Measurements from ENCODE around the gene MAP4K4.

Gene MAP4K4

DNA sequence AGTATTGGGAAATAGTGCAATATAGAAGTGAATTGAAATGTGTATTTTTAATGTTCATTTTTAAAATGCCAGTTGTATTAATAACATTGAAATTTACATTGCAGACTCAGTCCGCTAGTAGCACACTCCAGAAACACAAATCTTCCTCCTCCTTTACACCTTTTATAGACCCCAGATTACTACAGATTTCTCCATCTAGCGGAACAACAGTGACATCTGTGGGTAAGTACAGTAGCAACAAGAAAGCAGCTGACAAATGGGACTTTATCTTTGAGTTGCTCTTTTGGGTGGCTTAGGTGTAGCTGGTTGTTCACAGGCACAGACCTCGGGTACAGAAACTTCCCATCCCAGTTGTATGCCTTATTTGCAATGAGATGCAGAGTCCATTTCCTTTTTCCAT lies 176.0 kb downstream of the MAP4K4 start:
- no peaks in the 10 kb centered on the region for H3K4me1 ChIP-seq (ENCODE audit: control insufficient read depth in 2 of 2, insufficient read depth in 1 of 2, low read depth in 1 of 2, low read length in 2 of 2)
- DNase-seq (ENCODE audit: low spot score), result no peak
- peaks cover 42 to 100% of the 10 kb centered on the region in 2 donors for H3K36me3 ChIP-seq (replicated peaks in 1 of 2; ENCODE audit: control insufficient read depth in 2 of 2, insufficient read depth in 2 of 2, low read length in 2 of 2)

DNA sequence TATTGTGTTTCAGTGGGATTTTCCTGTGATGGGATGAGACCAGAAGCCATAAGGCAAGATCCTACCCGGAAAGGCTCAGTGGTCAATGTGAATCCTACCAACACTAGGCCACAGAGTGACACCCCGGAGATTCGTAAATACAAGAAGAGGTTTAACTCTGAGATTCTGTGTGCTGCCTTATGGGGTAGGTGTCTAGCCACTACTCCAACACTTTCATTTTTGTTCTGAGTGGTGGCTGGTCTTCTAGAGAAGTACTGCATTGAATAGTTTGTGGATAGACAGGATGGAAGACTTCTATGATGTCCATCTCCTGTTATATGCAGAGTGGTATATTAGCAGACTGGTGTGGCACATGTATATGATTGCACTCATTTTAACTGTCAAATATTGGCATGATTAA lies 176.6 kb downstream of the MAP4K4 start:
- no peaks in the 10 kb centered on the region for H3K4me1 ChIP-seq (ENCODE audit: control insufficient read depth in 2 of 2, insufficient read depth in 1 of 2, low read depth in 1 of 2, low read length in 2 of 2)
- no peak overlapping the region for H3K4ac ChIP-seq (ENCODE audit: low read length)
- no peak overlapping the region for H3K23ac ChIP-seq (ENCODE audit: low read depth, low read length, poor library complexity)
- H3K9ac ChIP-seq (ENCODE audit: low read depth, low read length, poor library complexity), result no peak overlapping the region
- no peaks in the 10 kb centered on the region for H3K27me3 ChIP-seq (ENCODE audit: control insufficient read depth in 3 of 3, insufficient read depth in 3 of 3, low read depth in 1 of 3, low read length in 3 of 3)
- no peaks in the 10 kb centered on the region for H3K9me3 ChIP-seq (replicated peaks in 1 of 2; ENCODE audit: control insufficient read depth in 2 of 2, insufficient read depth in 1 of 2, low read depth in 1 of 2, low read length in 2 of 2)
- H3K14ac ChIP-seq (ENCODE audit: low read length), result no peak overlapping the region
- no peak for DNase-seq (ENCODE audit: low spot score)
- no peak overlapping the region for H2BK15ac ChIP-seq (ENCODE audit: low read length)
- H2AFZ ChIP-seq (ENCODE audit: low read length), result no peak overlapping the region
- H3K18ac ChIP-seq (ENCODE audit: low read length), result no peak overlapping the region
- H4K91ac ChIP-seq (ENCODE audit: low read depth, low read length, poor library complexity), result no peak overlapping the region
- no CpG with 5 or more reads among the region's 3 CpGs for WGBS, 2 donors (ENCODE audit: extremely low coverage in 2 of 2, insufficient read length in 2 of 2, insufficient replicate concordance in 1 of 2)
- H3K4me2 ChIP-seq (ENCODE audit: insufficient read depth, low read length, poor library complexity, severe bottlenecking), result no peak overlapping the region
- H3K79me1 ChIP-seq (ENCODE audit: low read depth, low read length), result peaks cover 2% of the 10 kb centered on the region
- peaks cover 41 to 100% of the 10 kb centered on the region in 2 donors for H3K36me3 ChIP-seq (replicated peaks in 1 of 2; ENCODE audit: control insufficient read depth in 2 of 2, insufficient read depth in 2 of 2, low read length in 2 of 2)
- H2BK120ac ChIP-seq (ENCODE audit: low read depth, low read length), result no peak overlapping the region
- no peak overlapping the region for H3K27ac ChIP-seq (replicated peaks; ENCODE audit: low read length)
- no peak overlapping the region for H3K4me3 ChIP-seq (ENCODE audit: low read length in 2 of 2)
- no peak overlapping the region for H2BK12ac ChIP-seq (ENCODE audit: low read length)
- H4K8ac ChIP-seq (ENCODE audit: low read depth, low read length), result no peak overlapping the region
- H2BK5ac ChIP-seq (ENCODE audit: low read length), result no peak overlapping the region
- H2AK5ac ChIP-seq (ENCODE audit: low read depth, low read length), result no peak overlapping the region

More for the DNA sequence above, 176.0 kb downstream of the MAP4K4 start:
- no peak overlapping the region for H3K27ac ChIP-seq (replicated peaks; ENCODE audit: low read length)
- no peak overlapping the region for H4K91ac ChIP-seq (ENCODE audit: low read depth, low read length, poor library complexity)
- H2BK5ac ChIP-seq (ENCODE audit: low read length), result no peak overlapping the region
- no peak overlapping the region for H2BK12ac ChIP-seq (ENCODE audit: low read length)
- no peak overlapping the region for H2AK5ac ChIP-seq (ENCODE audit: low read depth, low read length)
- H3K23ac ChIP-seq (ENCODE audit: low read depth, low read length, poor library complexity), result no peak overlapping the region
- no peak overlapping the region for H3K4me3 ChIP-seq (ENCODE audit: low read length in 2 of 2)
- no peak overlapping the region for H3K4me2 ChIP-seq (ENCODE audit: insufficient read depth, low read length, poor library complexity, severe bottlenecking)
- peaks cover 0 to under 1% (median 0%) of the 10 kb centered on the region in 3 experiments for H3K27me3 ChIP-seq (ENCODE audit: control insufficient read depth in 3 of 3, insufficient read depth in 3 of 3, low read depth in 1 of 3, low read length in 3 of 3)
- no peak overlapping the region for H3K9ac ChIP-seq (ENCODE audit: low read depth, low read length, poor library complexity)
- H3K4ac ChIP-seq (ENCODE audit: low read length), result no peak overlapping the region
- H4K8ac ChIP-seq (ENCODE audit: low read depth, low read length), result no peak overlapping the region
- no peak overlapping the region for H2BK15ac ChIP-seq (ENCODE audit: low read length)
- H3K18ac ChIP-seq (ENCODE audit: low read length), result no peak overlapping the region
- H3K14ac ChIP-seq (ENCODE audit: low read length), result no peak overlapping the region
- H3K9me3 ChIP-seq (replicated peaks in 1 of 2; ENCODE audit: control insufficient read depth in 2 of 2, insufficient read depth in 1 of 2, low read depth in 1 of 2, low read length in 2 of 2), result no peaks in the 10 kb centered on the region
- H2BK120ac ChIP-seq (ENCODE audit: low read depth, low read length), result no peak overlapping the region
- peaks cover 2% of the 10 kb centered on the region for H3K79me1 ChIP-seq (ENCODE audit: low read depth, low read length)
- no peak overlapping the region for H2AFZ ChIP-seq (ENCODE audit: low read length)
- WGBS, 2 donors (ENCODE audit: extremely low coverage in 2 of 2, insufficient read length in 2 of 2, insufficient replicate concordance in 1 of 2), result no CpG with 5 or more reads among the region's 3 CpGs

DNA sequence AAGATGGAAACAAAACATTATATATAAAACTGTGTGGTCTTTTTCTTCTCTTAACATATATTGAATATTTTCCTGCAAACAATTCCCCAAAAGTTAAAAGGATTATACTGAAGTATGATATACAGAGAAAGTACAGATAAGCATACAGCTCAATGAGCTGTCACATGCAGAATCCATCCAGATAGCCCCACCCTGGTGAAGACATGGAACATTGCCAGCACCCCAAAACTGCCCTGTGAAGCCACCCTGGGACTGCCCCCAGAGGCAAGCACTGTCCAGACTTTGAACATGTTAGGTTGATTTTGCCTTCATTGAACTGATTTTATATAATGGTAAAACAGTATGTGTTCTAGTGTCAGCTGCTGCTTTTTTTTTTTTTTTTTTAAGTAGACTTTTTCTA lies 182.0 kb downstream of the MAP4K4 start:
- Histone ChIP-seq H3K36me3 (replicated peaks in 1 of 2; ENCODE audit: control insufficient read depth in 2 of 2, insufficient read depth in 2 of 2, low read length in 2 of 2) (peaks cover 18 to 99% of the 10 kb centered on the region in 2 donors), H3K9ac (ENCODE audit: low read depth, low read length, poor library complexity) (no peak overlapping the region), H3K4me2 (ENCODE audit: insufficient read depth, low read length, poor library complexity, severe bottlenecking) (no peak overlapping the region), H2AFZ (ENCODE audit: low read length) (no peak overlapping the region), H2BK15ac (ENCODE audit: low read length) (no peak overlapping the region), H4K8ac (ENCODE audit: low read depth, low read length) (no peak overlapping the region), H2AK5ac (ENCODE audit: low read depth, low read length) (no peak overlapping the region), H2BK5ac (ENCODE audit: low read length) (no peak overlapping the region), H3K9me3 (replicated peaks in 1 of 2; ENCODE audit: control insufficient read depth in 2 of 2, insufficient read depth in 1 of 2, low read depth in 1 of 2, low read length in 2 of 2) (no peaks in the 10 kb centered on the region), H3K23ac (ENCODE audit: low read depth, low read length, poor library complexity) (no peak overlapping the region), H3K4me3 (ENCODE audit: low read length in 2 of 2) (no peak overlapping the region), H3K27ac (replicated peaks; ENCODE audit: low read length) (no peak overlapping the region), H3K27me3 (ENCODE audit: control insufficient read depth in 3 of 3, insufficient read depth in 3 of 3, low read depth in 1 of 3, low read length in 3 of 3) (no peaks in the 10 kb centered on the region), H3K4ac (ENCODE audit: low read length) (no peak overlapping the region), H3K79me1 (ENCODE audit: low read depth, low read length) (no peaks in the 10 kb centered on the region), H3K14ac (ENCODE audit: low read length) (no peak overlapping the region), H3K4me1 (ENCODE audit: control insufficient read depth in 2 of 2, insufficient read depth in 1 of 2, low read depth in 1 of 2, low read length in 2 of 2) (no peaks in the 10 kb centered on the region), H3K18ac (ENCODE audit: low read length) (no peak overlapping the region), H2BK12ac (ENCODE audit: low read length) (no peak overlapping the region), H4K91ac (ENCODE audit: low read depth, low read length, poor library complexity) (no peak overlapping the region), H2BK120ac (ENCODE audit: low read depth, low read length) (no peak overlapping the region)
- DNase-seq (ENCODE audit: low spot score), result no peak

DNA sequence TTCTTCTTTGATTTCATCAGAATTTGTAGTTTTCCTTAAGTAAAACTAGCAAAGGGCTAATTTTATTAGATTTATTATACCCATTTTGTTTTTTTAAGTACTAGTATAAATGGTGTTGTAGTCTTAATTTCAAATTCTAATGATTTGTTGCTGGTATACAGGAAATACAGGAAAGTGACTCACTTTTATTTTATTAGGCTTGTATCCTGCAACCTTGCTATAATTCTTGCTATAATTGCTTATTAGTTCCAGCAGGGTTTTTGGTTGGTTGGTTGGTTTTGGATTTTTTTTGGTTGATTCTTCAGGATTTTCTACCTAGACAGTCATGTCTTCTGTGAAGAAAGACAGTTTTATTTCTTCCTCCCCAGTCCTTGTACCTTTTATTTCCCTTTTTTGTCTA lies 183.6 kb downstream of the MAP4K4 start:
- no peak overlapping the region for H3K9ac ChIP-seq (ENCODE audit: low read depth, low read length, poor library complexity)

More for the DNA sequence above, 183.6 kb downstream of the MAP4K4 start:
- Histone ChIP-seq H2BK15ac (ENCODE audit: low read length) (no peak overlapping the region), H3K79me1 (ENCODE audit: low read depth, low read length) (no peaks in the 10 kb centered on the region), H3K14ac (ENCODE audit: low read length) (no peak overlapping the region), H4K91ac (ENCODE audit: low read depth, low read length, poor library complexity) (no peak overlapping the region), H3K23ac (ENCODE audit: low read depth, low read length, poor library complexity) (no peak overlapping the region), H3K9me3 (replicated peaks in 1 of 2; ENCODE audit: control insufficient read depth in 2 of 2, insufficient read depth in 1 of 2, low read depth in 1 of 2, low read length in 2 of 2) (no peaks in the 10 kb centered on the region), H3K27ac (replicated peaks; ENCODE audit: low read length) (no peak overlapping the region), H4K8ac (ENCODE audit: low read depth, low read length) (no peak overlapping the region), H3K4me2 (ENCODE audit: insufficient read depth, low read length, poor library complexity, severe bottlenecking) (no peak overlapping the region), H2AFZ (ENCODE audit: low read length) (no peak overlapping the region), H3K36me3 (replicated peaks in 1 of 2; ENCODE audit: control insufficient read depth in 2 of 2, insufficient read depth in 2 of 2, low read length in 2 of 2) (peaks cover 16 to 99% of the 10 kb centered on the region in 2 donors), H3K4me1 (ENCODE audit: control insufficient read depth in 2 of 2, insufficient read depth in 1 of 2, low read depth in 1 of 2, low read length in 2 of 2) (no peaks in the 10 kb centered on the region), H2BK5ac (ENCODE audit: low read length) (no peak overlapping the region), H2BK12ac (ENCODE audit: low read length) (no peak overlapping the region), H2BK120ac (ENCODE audit: low read depth, low read length) (no peak overlapping the region), H3K4ac (ENCODE audit: low read length) (no peak overlapping the region), H2AK5ac (ENCODE audit: low read depth, low read length) (no peak overlapping the region), H3K18ac (ENCODE audit: low read length) (no peak overlapping the region), H3K4me3 (ENCODE audit: low read length in 2 of 2) (no peak overlapping the region), H3K27me3 (ENCODE audit: control insufficient read depth in 3 of 3, insufficient read depth in 3 of 3, low read depth in 1 of 3, low read length in 3 of 3) (no peaks in the 10 kb centered on the region)
- DNase-seq (ENCODE audit: low spot score), result no peak
